K562 (cell line): ENCODE measurements around the gene CABLES1. TPM values are rescaled to one million over a fixed set of nuclear protein-coding genes. Genes with fewer than 3 reads are reported as not detected.

Source experiments
- KDM1A ChIP-seq, 2 experiments: fragments of 450-650 bp; IDR thresholded peaks; 2 replicates each; pipeline ENCODE4 v1.6.1; 2016; ENCODE audit warnings: mild to moderate bottlenecking in 2 of 2
- PKNOX1 ChIP-seq: fragments of 450-650 bp; IDR thresholded peaks from 2 replicates; pipeline ENCODE4 v1.6.1; 2016
- RCOR1 ChIP-seq, 2 experiments: IDR thresholded peaks; 2 replicates each; pipeline ENCODE4 v1.6.1; 2012; ENCODE audit warnings: low read depth in 2 of 2, low read length in 2 of 2, borderline replicate concordance in 1 of 2, improper control_type of control experiment in 1 of 2
- ZNF146 ChIP-seq: IDR thresholded peaks from one replicate; pipeline ENCODE4 v1.6.1; 2018; ENCODE audit warnings: missing compliant biosample characterization; ENCODE audit not compliant: unreplicated experiment
- ZNF175 ChIP-seq: fragments of 200-800 bp; sonication (Bioruptor generic); IDR thresholded peaks from 2 replicates; pipeline ENCODE4 v1.6.1; 2016; ENCODE audit warnings: low read depth, mild to moderate bottlenecking, missing genetic modification characterization, missing compliant biosample characterization
- ZNF212 ChIP-seq: fragments of 450-650 bp; formaldehyde crosslinking; IDR thresholded peaks from 2 replicates; pipeline ENCODE4 v1.4.0; 2020; ENCODE audit warnings: mild to moderate bottlenecking
- ZNF512 ChIP-seq: IDR thresholded peaks from 2 replicates; pipeline ENCODE4 v1.6.1; 2016; ENCODE audit warnings: missing genetic modification characterization, missing compliant biosample characterization
- ZNF589 ChIP-seq: fragments of 200-800 bp; sonication (Bioruptor generic); IDR thresholded peaks from 2 replicates; pipeline ENCODE4 v1.6.1; 2016; ENCODE audit warnings: low read depth, missing genetic modification characterization, missing compliant biosample characterization
- polyA plus RNA-seq, 8 experiments: library from polyadenylated mRNA; depleted of rRNA in 4 of 8; stranded (reverse) in 5 of 8; unstranded in 3 of 8; fragments of >200 nt; fragmentation: Nextera tagmentation in 2 of 8; fragmentation: Illumina TruSeq in 1 of 8; extraction: Ambion mirVana in 2 of 8; extraction: Trizol in 1 of 8; gene quantifications; 2 replicates each; pipeline versions ENCODE4 v1.2.1 to v1.2.3, GENCODE V29; 2011 to 2014; ENCODE audit warnings: inconsistent platforms in 1 of 8, missing spikeins in 1 of 8
- total RNA-seq, 7 experiments: library from RNA; depleted of rRNA in 6 of 7; stranded (reverse); fragments of >200 nt in 6 of 7; fragmentation: Illumina TruSeq in 2 of 7; extraction: Trizol in 2 of 7; gene quantifications; 2 replicates each; pipeline versions ENCODE4 v1.2.1 to v1.2.3, GENCODE V29; 2011 to 2021; ENCODE audit warnings: low replicate concordance in 1 of 7
- TF ChIP-seq, protein P1 (sequence below), 2 experiments: fragments of 150-350 bp in 1 of 2; IDR thresholded peaks; 2 replicates each; pipeline ENCODE4 v1.6.1; 2012 to 2016; ENCODE audit warnings: low read depth in 2 of 2, low read length in 2 of 2, mild to moderate bottlenecking in 1 of 2, moderate library complexity in 1 of 2
- TF ChIP-seq, protein P2 (sequence below): fragments of 200-800 bp; sonication (Bioruptor generic); IDR thresholded peaks from 2 replicates; pipeline ENCODE4 v1.6.1; 2017; ENCODE audit warnings: missing genetic modification characterization, missing compliant biosample characterization

The CABLES1 gene
- total and polyA plus RNA-seq, 9 of the 15 experiments (the other 6 are each of a cell fraction or from before 2014, with no cell fraction given): 0.04 to 0.10 (median 0.06) TPM; not detected in 3

DNA sequence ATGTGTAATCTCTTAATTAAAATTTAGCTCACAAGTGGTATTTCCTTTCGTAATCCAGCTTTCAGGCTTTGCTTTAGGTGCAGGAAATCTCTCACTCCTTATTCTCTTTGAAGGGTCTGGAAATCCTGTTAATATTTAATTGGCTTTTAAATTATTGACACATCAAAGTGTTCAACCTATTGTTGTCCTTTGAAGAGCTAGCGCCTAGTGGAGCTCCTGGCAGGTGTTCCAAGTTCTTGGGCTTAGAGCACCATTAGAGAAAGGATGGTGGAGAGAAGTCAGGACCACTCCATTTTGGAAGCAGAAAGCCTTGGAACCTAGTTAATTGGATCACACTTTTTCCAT lies 92.4 kb downstream of the CABLES1 start (continued):
- no peak for TF ChIP-seq ZNF512
- TF ChIP-seq, protein P1, sequence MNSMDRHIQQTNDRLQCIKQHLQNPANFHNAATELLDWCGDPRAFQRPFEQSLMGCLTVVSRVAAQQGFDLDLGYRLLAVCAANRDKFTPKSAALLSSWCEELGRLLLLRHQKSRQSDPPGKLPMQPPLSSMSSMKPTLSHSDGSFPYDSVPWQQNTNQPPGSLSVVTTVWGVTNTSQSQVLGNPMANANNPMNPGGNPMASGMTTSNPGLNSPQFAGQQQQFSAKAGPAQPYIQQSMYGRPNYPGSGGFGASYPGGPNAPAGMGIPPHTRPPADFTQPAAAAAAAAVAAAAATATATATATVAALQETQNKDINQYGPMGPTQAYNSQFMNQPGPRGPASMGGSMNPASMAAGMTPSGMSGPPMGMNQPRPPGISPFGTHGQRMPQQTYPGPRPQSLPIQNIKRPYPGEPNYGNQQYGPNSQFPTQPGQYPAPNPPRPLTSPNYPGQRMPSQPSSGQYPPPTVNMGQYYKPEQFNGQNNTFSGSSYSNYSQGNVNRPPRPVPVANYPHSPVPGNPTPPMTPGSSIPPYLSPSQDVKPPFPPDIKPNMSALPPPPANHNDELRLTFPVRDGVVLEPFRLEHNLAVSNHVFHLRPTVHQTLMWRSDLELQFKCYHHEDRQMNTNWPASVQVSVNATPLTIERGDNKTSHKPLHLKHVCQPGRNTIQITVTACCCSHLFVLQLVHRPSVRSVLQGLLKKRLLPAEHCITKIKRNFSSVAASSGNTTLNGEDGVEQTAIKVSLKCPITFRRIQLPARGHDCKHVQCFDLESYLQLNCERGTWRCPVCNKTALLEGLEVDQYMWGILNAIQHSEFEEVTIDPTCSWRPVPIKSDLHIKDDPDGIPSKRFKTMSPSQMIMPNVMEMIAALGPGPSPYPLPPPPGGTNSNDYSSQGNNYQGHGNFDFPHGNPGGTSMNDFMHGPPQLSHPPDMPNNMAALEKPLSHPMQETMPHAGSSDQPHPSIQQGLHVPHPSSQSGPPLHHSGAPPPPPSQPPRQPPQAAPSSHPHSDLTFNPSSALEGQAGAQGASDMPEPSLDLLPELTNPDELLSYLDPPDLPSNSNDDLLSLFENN (IDR thresholded peaks at IDR 0.05; ENCODE audit: low read depth in 2 of 2, low read length in 2 of 2): no peak
- peak; percentile 30; the same call in 1 of the 2 replicates for TF ChIP-seq ZNF589 (CRISPR knock-in tag)
- no peak for TF ChIP-seq ZNF146
- peak; percentile 14; the same call in 1 of the 2 replicates for TF ChIP-seq ZNF175
- TF ChIP-seq RCOR1 (IDR thresholded peaks at IDR 0.05; ENCODE audit: borderline replicate concordance in 1 of 2, low read depth in 2 of 2, low read length in 2 of 2): no peak
- TF ChIP-seq, protein P2, sequence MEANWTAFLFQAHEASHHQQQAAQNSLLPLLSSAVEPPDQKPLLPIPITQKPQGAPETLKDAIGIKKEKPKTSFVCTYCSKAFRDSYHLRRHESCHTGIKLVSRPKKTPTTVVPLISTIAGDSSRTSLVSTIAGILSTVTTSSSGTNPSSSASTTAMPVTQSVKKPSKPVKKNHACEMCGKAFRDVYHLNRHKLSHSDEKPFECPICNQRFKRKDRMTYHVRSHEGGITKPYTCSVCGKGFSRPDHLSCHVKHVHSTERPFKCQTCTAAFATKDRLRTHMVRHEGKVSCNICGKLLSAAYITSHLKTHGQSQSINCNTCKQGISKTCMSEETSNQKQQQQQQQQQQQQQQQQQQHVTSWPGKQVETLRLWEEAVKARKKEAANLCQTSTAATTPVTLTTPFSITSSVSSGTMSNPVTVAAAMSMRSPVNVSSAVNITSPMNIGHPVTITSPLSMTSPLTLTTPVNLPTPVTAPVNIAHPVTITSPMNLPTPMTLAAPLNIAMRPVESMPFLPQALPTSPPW (CRISPR knock-in tag): 0 out of 2 replicates have a peak, but pooled peaks have one; percentile 3
- no peak for TF ChIP-seq PKNOX1
- no peak for TF ChIP-seq ZNF212 (CRISPR knock-in tag)
- TF ChIP-seq KDM1A (IDR thresholded peaks at IDR 0.05): no peak
